B cell (primary cell): ENCODE measurements around the gene ARHGAP15. TPM values are rescaled to one million over a fixed set of nuclear protein-coding genes. Genes with fewer than 3 reads are reported as not detected.

Experiments
- ATAC-seq: fragments of 200-7000 bp; cut with Tn5 transposase; one replicate; pipeline ENCODE4 v1.10.0; 2021; ENCODE audit warnings: low read depth, mild to moderate bottlenecking, moderate number of reproducible peaks, moderate library complexity
- CTCF ChIA-PET: fragments of 350-600 bp; sonication (Branson Sonifier 250); formaldehyde crosslinking; loops from one replicate; lab custom pipeline; 2021; ENCODE audit warnings: antibody characterized with exemption, inconsistent platforms; lab: Charles Lee
- POLR2A ChIA-PET: fragments of 350-600 bp; sonication (Branson Sonifier 250); formaldehyde crosslinking; loops from one replicate; lab custom pipeline; 2021; ENCODE audit warnings: antibody characterized with exemption; lab: Charles Lee
- DNase-seq: peaks from one replicate; pipeline ENCODE4 v3.0.0; 2013
- H2AFZ ChIP-seq: 2 replicates; pipeline ENCODE4 v1.6.1; 2012; ENCODE audit warnings: mild to moderate bottlenecking, low read depth, low read length; ENCODE audit not compliant: insufficient read depth, poor library complexity, severe bottlenecking
- H3K27ac ChIP-seq, 2 donors: 1 replicate in 1 of 2; 2 replicates in 1 of 2; pipeline ENCODE4 v1.5.1; 2012 to 2013; ENCODE audit warnings: low read length in 2 of 2, mild to moderate bottlenecking in 2 of 2, moderate library complexity in 1 of 2
- H3K27me3 ChIP-seq, 4 experiments: fragments of 200-600 bp in 1 of 4; sonication (generic) in 1 of 4; replicated peaks in 1 of 4; 1 replicate in 2 of 4; 2 replicates in 2 of 4; pipeline versions ENCODE4 v1.6.1 to v1.7.0; 2013 to 2016; ENCODE audit warnings: low read length in 3 of 4, mild to moderate bottlenecking in 2 of 4, mixed read lengths in 1 of 4, moderate library complexity in 1 of 4; ENCODE audit not compliant: insufficient read depth in 4 of 4, control insufficient read depth in 3 of 4; ENCODE audit errors: control extremely low read depth in 1 of 4
- H3K36me3 ChIP-seq, 2 experiments: replicated peaks in 1 of 2; 1 replicate in 1 of 2; 2 replicates in 1 of 2; pipeline versions ENCODE4 v1.6.1 to v1.7.1; 2013; ENCODE audit warnings: low read length in 1 of 2; ENCODE audit not compliant: insufficient read depth in 2 of 2, control insufficient read depth in 1 of 2; ENCODE audit errors: control extremely low read depth in 1 of 2, extremely low read depth in 1 of 2
- H3K4me1 ChIP-seq, 2 donors: fragments of 200-600 bp in 1 of 2; sonication (generic) in 1 of 2; 1 replicate in 1 of 2; 2 replicates in 1 of 2; pipeline versions ENCODE4 v1.5.1 to v1.6.1; 2013 to 2017; ENCODE audit warnings: low read length in 2 of 2; ENCODE audit not compliant: control insufficient read depth in 2 of 2, insufficient read depth in 2 of 2
- H3K4me2 ChIP-seq: replicated peaks from 2 replicates; pipeline ENCODE3; 2012; ENCODE audit warnings: mild to moderate bottlenecking, low read depth, low read length; ENCODE audit not compliant: poor library complexity, severe bottlenecking
- H3K4me3 ChIP-seq, 5 experiments: fragments of 200-600 bp in 1 of 5; sonication (generic) in 1 of 5; 1 replicate in 3 of 5; 2 replicates in 2 of 5; pipeline versions ENCODE4 v1.5.1 to v1.7.0; 2011 to 2016; ENCODE audit warnings: low read length in 4 of 5, mild to moderate bottlenecking in 4 of 5, low read depth in 2 of 5, control low read depth in 1 of 5, moderate library complexity in 1 of 5; ENCODE audit not compliant: insufficient read depth in 1 of 5; ENCODE audit errors: control extremely low read depth in 1 of 5, extremely low read depth in 1 of 5
- H3K79me2 ChIP-seq: fragments of 200-600 bp; sonication (generic); one replicate; pipeline ENCODE4 v1.6.0; 2016; ENCODE audit warnings: low read length; ENCODE audit not compliant: control insufficient read depth, insufficient read depth
- H3K9ac ChIP-seq: fragments of 200-600 bp; sonication (generic); 2 replicates; pipeline ENCODE4 v1.6.1; 2017; ENCODE audit warnings: mild to moderate bottlenecking, low read length, moderate library complexity
- H3K9me3 ChIP-seq, 3 donors: one replicate each; pipeline versions ENCODE4 v1.6.1 to v1.7.1; 2013; ENCODE audit warnings: low read length in 2 of 3; ENCODE audit not compliant: control insufficient read depth in 2 of 3, insufficient read depth in 1 of 3; ENCODE audit errors: control extremely low read depth in 1 of 3
- H4K20me1 ChIP-seq: 2 replicates; pipeline ENCODE4 v1.6.0; 2012; ENCODE audit warnings: mild to moderate bottlenecking, low read length; ENCODE audit not compliant: insufficient read depth, control insufficient read depth, poor library complexity, severe bottlenecking
- H3K27ac Mint-ChIP-seq: one replicate; pipeline ENCODE4 v1.8.0; 2021; ENCODE audit warnings: mixed read lengths
- H3K27me3 Mint-ChIP-seq: one replicate; pipeline ENCODE4 v1.8.0; 2021; ENCODE audit warnings: mixed read lengths
- H3K4me1 Mint-ChIP-seq: one replicate; pipeline ENCODE4 v1.8.0; 2021; ENCODE audit warnings: mixed read lengths
- H3K4me3 Mint-ChIP-seq: one replicate; pipeline ENCODE4 v1.8.0; 2021; ENCODE audit warnings: mixed read lengths
- H3K9me3 Mint-ChIP-seq: one replicate; pipeline ENCODE4 v1.8.0; 2022; ENCODE audit warnings: mixed read lengths; ENCODE audit not compliant: insufficient read depth
- CTCF ChIP-seq: fragments of 200-600 bp; IDR thresholded peaks from one replicate; pipeline ENCODE4 v1.8.0; 2022; ENCODE audit warnings: antibody characterized with exemption, mild to moderate bottlenecking
- EZH2 ChIP-seq: IDR thresholded peaks from 2 replicates; pipeline ENCODE4 v1.6.1; 2012; ENCODE audit warnings: borderline replicate concordance, low read depth, mild to moderate bottlenecking, moderate library complexity, low read length; ENCODE audit not compliant: insufficient read depth, poor library complexity, severe bottlenecking
- WGBS: methylation state at CpG from one replicate; pipeline ENCODE4 v1.1.5; 2013; ENCODE audit warnings: missing lambda C conversion rate; ENCODE audit not compliant: insufficient coverage; 5-methylcytosine and 5-hydroxymethylcytosine counted together
- intact Hi-C: fragments of 100-400 bp; cut with micrococcal nuclease; formaldehyde crosslinking; loops from one replicate; pipeline ENCODE4 v1.10.0; 2022
- polyA plus RNA-seq: library from polyadenylated mRNA; depleted of rRNA; stranded (reverse); fragments of >200 nt; gene quantifications from 2 replicates; pipeline ENCODE4 v1.2.3, GENCODE V29; 2012
- total RNA-seq, 2 donors: library from RNA; stranded (reverse); fragments of 120-200 nt in 1 of 2; gene quantifications; 1 replicate in 1 of 2; 2 replicates in 1 of 2; pipeline versions ENCODE4 v1.2.3 to v1.2.4, GENCODE V29; 2013 to 2022

The ARHGAP15 gene
- total and polyA plus RNA-seq, 2 donors (not counting 1 experiment from before 2014, with no cell fraction given), result 58.6 to 187 TPM

- Histone ChIP-seq H3K9me3 (peaks cover 0 to 3% (median 0%) of the 10 kb centered on the region in 3 donors), H4K20me1 (no peaks in the 10 kb centered on the region), H3K4me3 (no peak overlapping the region), H3K27me3 (no peaks in the 10 kb centered on the region), H3K79me2 (no peaks in the 10 kb centered on the region), H3K4me1 (no peaks in the 10 kb centered on the region), H3K36me3 (peaks cover 3 to 45% of the 10 kb centered on the region in 2 experiments), H3K27ac (no peak overlapping the region), H3K4me2 (no peak overlapping the region), H2AFZ (no peak overlapping the region), H3K9ac (no peak overlapping the region)
- no peak for ATAC-seq
- no peak for DNase-seq
- intact Hi-C loops, result no loop called here
- Mint-ChIP-seq H3K4me3 (no peak overlapping the region), H3K27ac (no peak overlapping the region), H3K4me1 (peaks cover 13% of the 10 kb centered on the region), H3K27me3 (no peaks in the 10 kb centered on the region), H3K9me3 (no peaks in the 10 kb centered on the region)
- TF ChIP-seq CTCF, result no peak
- no peak for TF ChIP-seq EZH2
- ChIA-PET POLR2A (no interaction called here), CTCF (no interaction called here)
Observed at GRCh38 chr2:143532061-143532460, 402.8 kb downstream of the ARHGAP15 start.

- peaks cover 0 to 3% (median 0%) of the 10 kb centered on the region in 3 donors for H3K9me3 ChIP-seq
- no peak overlapping the region for H3K9ac ChIP-seq
- no peaks in the 10 kb centered on the region for H4K20me1 ChIP-seq
- H3K4me1 ChIP-seq, result no peaks in the 10 kb centered on the region
- Mint-ChIP-seq H3K9me3 (no peaks in the 10 kb centered on the region), H3K4me1 (peaks cover 8% of the 10 kb centered on the region), H3K4me3 (no peak overlapping the region), H3K27ac (no peak overlapping the region), H3K27me3 (no peaks in the 10 kb centered on the region)
- ATAC-seq, result no peak
- no peak overlapping the region for H2AFZ ChIP-seq
- POLR2A ChIA-PET, result no interaction called here
- no peaks in the 10 kb centered on the region for H3K79me2 ChIP-seq
- H3K4me2 ChIP-seq, result no peak overlapping the region
- no peaks in the 10 kb centered on the region for H3K27me3 ChIP-seq
- peaks cover 1 to 42% of the 10 kb centered on the region in 2 experiments for H3K36me3 ChIP-seq
- H3K27ac ChIP-seq, result no peak overlapping the region
- no peak overlapping the region for H3K4me3 ChIP-seq
- no peak for DNase-seq
- TF ChIP-seq EZH2, result no peak
- no peak for TF ChIP-seq CTCF
- intact Hi-C loops, result no loop called here
- CTCF ChIA-PET, result no interaction called here
- 100% methylated on average over 1 of the region's 4 CpGs for WGBS
Observed at GRCh38 chr2:143533846-143534245, 404.6 kb downstream of the ARHGAP15 start.
